SK-N-SH treated with all-trans-retinoic acid at 6 μM for 48 hours (cell line): ENCODE measurements around the gene FAM216B.

ENCODE experiments used
- ISL1 ChIP-seq: fragments of 250-450 bp; sonication (Bioruptor Pico); IDR thresholded peaks from 2 replicates; pipeline ENCODE4 v2.1.2; 2022; ENCODE audit warnings: mild to moderate bottlenecking, moderate library complexity
- PATZ1 ChIP-seq: fragments of 250-450 bp; sonication (Bioruptor Pico); IDR thresholded peaks from 2 replicates; pipeline ENCODE4 v1.8.0; 2020; ENCODE audit warnings: mild to moderate bottlenecking, moderate library complexity, borderline replicate concordance
- PPARA ChIP-seq: fragments of 250-450 bp; sonication (Bioruptor Pico); IDR thresholded peaks from 2 replicates; pipeline ENCODE4 v1.5.0; 2020; ENCODE audit warnings: mild to moderate bottlenecking, borderline replicate concordance
- TCF4 ChIP-seq: fragments of 250-450 bp; sonication (Bioruptor Pico); IDR thresholded peaks from 2 replicates; pipeline ENCODE4 v1.8.0; 2021; ENCODE audit warnings: mild to moderate bottlenecking, moderate library complexity, borderline replicate concordance

DNA sequence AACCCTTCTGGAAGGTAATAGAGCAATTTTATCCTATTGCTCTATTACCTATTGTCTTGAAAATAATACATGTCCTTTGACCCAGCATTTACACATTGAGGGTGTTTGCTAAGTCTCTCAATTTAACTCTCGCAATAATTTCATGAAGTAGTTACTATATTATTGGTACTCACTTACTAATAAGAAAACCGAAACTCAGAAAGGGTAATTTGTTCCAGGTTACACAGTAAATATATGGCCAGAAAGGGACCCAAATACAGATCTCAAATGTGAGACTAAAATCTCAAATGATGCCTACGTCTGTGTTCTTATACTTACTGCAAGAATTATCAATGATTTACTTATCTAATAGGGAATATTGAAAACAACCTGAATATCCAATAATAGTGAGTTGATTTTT lies 29.7 kb upstream of the FAM216B start:
- TF ChIP-seq PATZ1, result no peak
- no peak for TF ChIP-seq TCF4 (CRISPR knock-in tag)
- no peak for TF ChIP-seq ISL1 (CRISPR knock-in tag)
- no peak for TF ChIP-seq PPARA (CRISPR knock-in tag)
